SJSA1 (cell line): Measurements from ENCODE around the gene OXCT2. TPM values are rescaled to one million over a fixed set of nuclear protein-coding genes. Genes with fewer than 3 reads are reported as not detected.
A peak's percentile ranks its signal among the peaks of the same experiment; 100 is the strongest.
"Not testable (repeated sequence)": the region's sequence is repeated elsewhere in the genome, so short reads cannot be mapped to it uniquely, and the experiment has no call there.

Experiments used
- DNase-seq, 2 experiments: peaks; one replicate each; pipeline ENCODE4 v3.0.0-alpha.2; 2015 to 2020; ENCODE audit warnings: low spot score in 2 of 2, low read depth in 1 of 2
- H3K27ac ChIP-seq: fragments of 250-450 bp; sonication (Bioruptor Pico); 2 replicates; pipeline ENCODE4 v1.5.1; 2020; ENCODE audit warnings: mild to moderate bottlenecking, moderate library complexity
- H3K27me3 ChIP-seq: fragments of 250-450 bp; sonication (Bioruptor Pico); replicated peaks from 2 replicates; pipeline ENCODE4 v1.5.1; 2020; ENCODE audit warnings: mild to moderate bottlenecking, moderate library complexity
- H3K36me3 ChIP-seq: fragments of 250-450 bp; sonication (Bioruptor Pico); 2 replicates; pipeline ENCODE4 v1.5.1; 2020; ENCODE audit warnings: mild to moderate bottlenecking
- H3K4me1 ChIP-seq: fragments of 250-450 bp; sonication (Bioruptor Pico); replicated peaks from 2 replicates; pipeline ENCODE4 v1.6.1; 2021; ENCODE audit warnings: mild to moderate bottlenecking
- H3K4me3 ChIP-seq: fragments of 250-450 bp; sonication (Bioruptor Pico); 2 replicates; pipeline ENCODE4 v1.5.1; 2020; ENCODE audit warnings: mild to moderate bottlenecking
- H3K9me3 ChIP-seq: fragments of 250-450 bp; sonication (Bioruptor Pico); replicated peaks from 2 replicates; pipeline ENCODE4 v1.5.1; 2020; ENCODE audit warnings: mild to moderate bottlenecking
- total RNA-seq: library from RNA; depleted of rRNA; stranded (reverse); fragments of >200 nt; shearing (Covaris generic); gene quantifications from 2 replicates; pipeline ENCODE4 v1.2.3, GENCODE V29; 2014

OXCT2 gene
- total RNA-seq, 1 experiment from 2014 or later: 0.13 TPM

- H3K36me3 ChIP-seq, H3K4me3 ChIP-seq, H3K27me3 ChIP-seq, H3K9me3 ChIP-seq: not testable (repeated sequence)
- peak in 1 of 2 experiments; percentile 58 for DNase-seq
- H3K4me1 ChIP-seq: peaks cover 23% of the 10 kb centered on the region
- H3K27ac ChIP-seq: peak overlapping the region; percentile 14; the same call in 1 of the 2 replicates
Measured at GRCh38 chr1:39798859-39799769, 28.0 kb upstream of the OXCT2 start.

GRCh38 chr1:39795651-39796050 lies 24.5 kb upstream of the OXCT2 start:
- no peaks in the 10 kb centered on the region for H3K27me3 ChIP-seq
- peaks cover 19% of the 10 kb centered on the region for H3K4me1 ChIP-seq
- H3K27ac ChIP-seq: no peak overlapping the region
- H3K4me3 ChIP-seq: no peak overlapping the region
- no peaks in the 10 kb centered on the region for H3K36me3 ChIP-seq
- no peaks in the 10 kb centered on the region for H3K9me3 ChIP-seq
- no peak for DNase-seq

GRCh38 chr1:39791838-39792237 lies 20.7 kb upstream of the OXCT2 start:
- no peak overlapping the region for H3K4me3 ChIP-seq
- DNase-seq: no peak
- H3K36me3 ChIP-seq: no peaks in the 10 kb centered on the region
- H3K27me3 ChIP-seq: peaks cover 19% of the 10 kb centered on the region
- peaks cover 9% of the 10 kb centered on the region for H3K4me1 ChIP-seq
- no peaks in the 10 kb centered on the region for H3K9me3 ChIP-seq
- H3K27ac ChIP-seq: no peak overlapping the region

- DNase-seq: no peak
- Histone ChIP-seq H3K36me3 (no peaks in the 10 kb centered on the region), H3K9me3 (no peaks in the 10 kb centered on the region), H3K4me3 (no peak overlapping the region), H3K27ac (no peak overlapping the region), H3K27me3 (peaks cover 19% of the 10 kb centered on the region), H3K4me1 (peaks cover 9% of the 10 kb centered on the region)
Measured at GRCh38 chr1:39789571-39790110, 18.5 kb upstream of the OXCT2 start.

- H3K27me3 ChIP-seq: peaks cover 19% of the 10 kb centered on the region
- H3K9me3 ChIP-seq: no peaks in the 10 kb centered on the region
- H3K4me3 ChIP-seq: peak within 1 kb of the TSS; percentile 51
- DNase-seq: peak; percentile 24 to 59
- H3K36me3 ChIP-seq: no peaks in the 10 kb centered on the region
- H3K27ac ChIP-seq: no peak within 1 kb of the TSS
- peaks cover 9% of the 10 kb centered on the region for H3K4me1 ChIP-seq
Measured at GRCh38 chr1:39788758-39789570, 17.8 kb upstream of the OXCT2 start, which contains the start of gene BMP8B. Gene BMP8B (minus strand): TSS chr1:39788865. CDS start chr1:39788485, 380 bp downstream.

GRCh38 chr1:39788426-39788757 lies 17.2 kb upstream of the OXCT2 start:
- no peak for DNase-seq
- Histone ChIP-seq H3K27ac (no peak overlapping the region), H3K27me3 (peaks cover 19% of the 10 kb centered on the region), H3K4me1 (peaks cover 9% of the 10 kb centered on the region), H3K36me3 (no peaks in the 10 kb centered on the region), H3K9me3 (no peaks in the 10 kb centered on the region), H3K4me3 (peak overlapping the region; percentile 51)

- H3K27me3 ChIP-seq: peaks cover 19% of the 10 kb centered on the region
- H3K9me3 ChIP-seq, DNase-seq, H3K27ac ChIP-seq, H3K4me3 ChIP-seq, H3K4me1 ChIP-seq, H3K36me3 ChIP-seq: not testable (repeated sequence)
Measured at GRCh38 chr1:39787964-39788363, 16.8 kb upstream of the OXCT2 start.

- Histone ChIP-seq H3K27me3 (peaks cover 19% of the 10 kb centered on the region), H3K4me1 (peaks cover 9% of the 10 kb centered on the region), H3K36me3 (no peaks in the 10 kb centered on the region), H3K4me3 (no peak overlapping the region), H3K9me3 (no peaks in the 10 kb centered on the region), H3K27ac (no peak overlapping the region)
- no peak for DNase-seq
Measured at GRCh38 chr1:39787468-39787867, 16.3 kb upstream of the OXCT2 start.

- H3K9me3 ChIP-seq, DNase-seq, H3K4me3 ChIP-seq, H3K27ac ChIP-seq, H3K4me1 ChIP-seq, H3K36me3 ChIP-seq: not testable (repeated sequence)
- H3K27me3 ChIP-seq: peaks cover 19% of the 10 kb centered on the region
Measured at GRCh38 chr1:39787108-39787375, 15.9 kb upstream of the OXCT2 start.

GRCh38 chr1:39786303-39787107 lies 15.4 kb upstream of the OXCT2 start:
- DNase-seq, H3K27ac ChIP-seq, H3K9me3 ChIP-seq, H3K36me3 ChIP-seq, H3K4me3 ChIP-seq, H3K4me1 ChIP-seq: not testable (repeated sequence)
- H3K27me3 ChIP-seq: peaks cover 19% of the 10 kb centered on the region

GRCh38 chr1:39782685-39783084 lies 11.5 kb upstream of the OXCT2 start:
- H3K36me3 ChIP-seq, H3K27me3 ChIP-seq, H3K9me3 ChIP-seq, H3K4me1 ChIP-seq, H3K27ac ChIP-seq, H3K4me3 ChIP-seq, DNase-seq: not testable (repeated sequence)

GRCh38 chr1:39782103-39782502 lies 11.0 kb upstream of the OXCT2 start:
- Histone ChIP-seq H3K4me1 (peaks cover 2% of the 10 kb centered on the region; the same call in 1 of the 2 replicates), H3K4me3 (no peak overlapping the region), H3K9me3 (no peaks in the 10 kb centered on the region), H3K27me3 (no peaks in the 10 kb centered on the region), H3K36me3 (no peaks in the 10 kb centered on the region), H3K27ac (no peak overlapping the region)
- no peak for DNase-seq

GRCh38 chr1:39781349-39781715 lies 10.2 kb upstream of the OXCT2 start:
- Histone ChIP-seq H3K36me3 (no peaks in the 10 kb centered on the region), H3K9me3 (0 out of 2 replicates have a peak, but pooled peaks cover 3% of the 10 kb centered on the region), H3K4me1 (peaks cover 9% of the 10 kb centered on the region), H3K4me3 (no peak overlapping the region), H3K27ac (no peak overlapping the region), H3K27me3 (0 out of 2 replicates have a peak, but pooled peaks cover 3% of the 10 kb centered on the region)
- DNase-seq: no peak
